Mucosa of descending colon (tissue), 3 donors: ENCODE measurements around the gene GJA4. TPM values are rescaled to one million over a fixed set of nuclear protein-coding genes. Genes with fewer than 3 reads are reported as not detected.

ENCODE experiments used
- ATAC-seq: fragments of 200-7000 bp; cut with Tn5 transposase; one replicate; pipeline ENCODE4 v1.9.1; 2020; ENCODE audit warnings: mild to moderate bottlenecking, moderate library complexity
- DNase-seq, 3 donors: peaks; one replicate each; pipeline ENCODE4 v3.0.0-alpha.2; 2020
- H3K36me3 ChIP-seq: fragments of 200-600 bp; one replicate; pipeline ENCODE4 v1.8.0; 2021; ENCODE audit warnings: low read depth, mild to moderate bottlenecking
- H3K4me1 ChIP-seq: fragments of 200-600 bp; one replicate; pipeline ENCODE4 v1.8.0; 2021; ENCODE audit warnings: low read depth, mild to moderate bottlenecking
- H3K4me3 ChIP-seq: fragments of 200-600 bp; one replicate; pipeline ENCODE4 v1.8.0; 2021; ENCODE audit warnings: mild to moderate bottlenecking
- H3K9me3 ChIP-seq: fragments of 200-600 bp; one replicate; pipeline ENCODE4 v1.8.0; 2021; ENCODE audit warnings: mild to moderate bottlenecking
- intact Hi-C, 2 donors: fragments of 100-400 bp; cut with DNase I in 1 of 2; cut with micrococcal nuclease in 1 of 2; formaldehyde crosslinking; loops; one replicate each; pipeline versions ENCODE4 v1.11.0 to v1.11.1; 2022; cut with DNase I, micrococcal nuclease
- total RNA-seq, 3 donors: library from RNA; stranded (reverse); fragmentation: NEBNext Ultra II Directional in 2 of 3; extraction: Animal tissue kit (Norgen Biotek cat#: 25700) in 2 of 3; gene quantifications; one replicate each; pipeline versions ENCODE4 v1.2.1 to v1.2.4, GENCODE V29; 2021 to 2023
- TF ChIP-seq, protein P1 (sequence below): fragments of 200-600 bp; IDR thresholded peaks from one replicate; pipeline ENCODE4 v1.8.0; 2022; ENCODE audit warnings: antibody characterized with exemption, mild to moderate bottlenecking
- donor health status: DM: no; HTN: no; CAD: no; lungs with moderate emphysema.
- donor health status: DM: no; HTN: no; CAD: no.
- donor health status: DM: no; HTN: yes; CAD: no.

Gene GJA4
- total RNA-seq, 3 donors from 2014 or later: 0.84 to 4.1 (median 2.7) TPM

DNA sequence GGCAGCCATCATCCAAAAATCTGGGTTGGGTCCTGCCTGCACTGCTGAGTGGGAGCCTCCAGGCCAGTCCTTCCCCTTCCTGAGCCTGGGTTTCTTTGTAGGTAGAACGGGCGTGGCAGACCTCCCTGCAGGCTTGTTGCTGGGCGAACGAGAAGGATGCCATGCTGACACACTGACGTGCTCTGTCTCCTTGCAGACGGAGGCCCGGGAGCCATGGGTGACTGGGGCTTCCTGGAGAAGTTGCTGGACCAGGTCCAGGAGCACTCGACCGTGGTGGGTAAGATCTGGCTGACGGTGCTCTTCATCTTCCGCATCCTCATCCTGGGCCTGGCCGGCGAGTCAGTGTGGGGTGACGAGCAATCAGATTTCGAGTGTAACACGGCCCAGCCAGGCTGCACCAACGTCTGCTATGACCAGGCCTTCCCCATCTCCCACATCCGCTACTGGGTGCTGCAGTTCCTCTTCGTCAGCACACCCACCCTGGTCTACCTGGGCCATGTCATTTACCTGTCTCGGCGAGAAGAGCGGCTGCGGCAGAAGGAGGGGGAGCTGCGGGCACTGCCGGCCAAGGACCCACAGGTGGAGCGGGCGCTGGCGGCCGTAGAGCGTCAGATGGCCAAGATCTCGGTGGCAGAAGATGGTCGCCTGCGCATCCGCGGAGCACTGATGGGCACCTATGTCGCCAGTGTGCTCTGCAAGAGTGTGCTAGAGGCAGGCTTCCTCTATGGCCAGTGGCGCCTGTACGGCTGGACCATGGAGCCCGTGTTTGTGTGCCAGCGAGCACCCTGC is 1.4 kb downstream of the GJA4 start:
- DNase-seq: no peak
- intact Hi-C loops: no loop called here
- ATAC-seq: no peak
- H3K4me1 ChIP-seq: no peaks in the 10 kb centered on the region
- H3K36me3 ChIP-seq: no peaks in the 10 kb centered on the region
- no peaks in the 10 kb centered on the region for H3K9me3 ChIP-seq
- TF ChIP-seq, protein P1, sequence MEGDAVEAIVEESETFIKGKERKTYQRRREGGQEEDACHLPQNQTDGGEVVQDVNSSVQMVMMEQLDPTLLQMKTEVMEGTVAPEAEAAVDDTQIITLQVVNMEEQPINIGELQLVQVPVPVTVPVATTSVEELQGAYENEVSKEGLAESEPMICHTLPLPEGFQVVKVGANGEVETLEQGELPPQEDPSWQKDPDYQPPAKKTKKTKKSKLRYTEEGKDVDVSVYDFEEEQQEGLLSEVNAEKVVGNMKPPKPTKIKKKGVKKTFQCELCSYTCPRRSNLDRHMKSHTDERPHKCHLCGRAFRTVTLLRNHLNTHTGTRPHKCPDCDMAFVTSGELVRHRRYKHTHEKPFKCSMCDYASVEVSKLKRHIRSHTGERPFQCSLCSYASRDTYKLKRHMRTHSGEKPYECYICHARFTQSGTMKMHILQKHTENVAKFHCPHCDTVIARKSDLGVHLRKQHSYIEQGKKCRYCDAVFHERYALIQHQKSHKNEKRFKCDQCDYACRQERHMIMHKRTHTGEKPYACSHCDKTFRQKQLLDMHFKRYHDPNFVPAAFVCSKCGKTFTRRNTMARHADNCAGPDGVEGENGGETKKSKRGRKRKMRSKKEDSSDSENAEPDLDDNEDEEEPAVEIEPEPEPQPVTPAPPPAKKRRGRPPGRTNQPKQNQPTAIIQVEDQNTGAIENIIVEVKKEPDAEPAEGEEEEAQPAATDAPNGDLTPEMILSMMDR: no peak
- H3K4me3 ChIP-seq: no peak overlapping the region

DNA sequence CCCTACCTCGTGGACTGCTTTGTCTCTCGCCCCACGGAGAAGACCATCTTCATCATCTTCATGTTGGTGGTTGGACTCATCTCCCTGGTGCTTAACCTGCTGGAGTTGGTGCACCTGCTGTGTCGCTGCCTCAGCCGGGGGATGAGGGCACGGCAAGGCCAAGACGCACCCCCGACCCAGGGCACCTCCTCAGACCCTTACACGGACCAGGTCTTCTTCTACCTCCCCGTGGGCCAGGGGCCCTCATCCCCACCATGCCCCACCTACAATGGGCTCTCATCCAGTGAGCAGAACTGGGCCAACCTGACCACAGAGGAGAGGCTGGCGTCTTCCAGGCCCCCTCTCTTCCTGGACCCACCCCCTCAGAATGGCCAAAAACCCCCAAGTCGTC is 2.0 kb downstream of the GJA4 start:
- ATAC-seq (no peak), DNase-seq (no peak)
- intact Hi-C loops: no loop called here
- TF ChIP-seq, protein P1: no peak
- Histone ChIP-seq H3K4me3 (no peak overlapping the region), H3K36me3 (no peaks in the 10 kb centered on the region), H3K4me1 (no peaks in the 10 kb centered on the region), H3K9me3 (no peaks in the 10 kb centered on the region)

DNA sequence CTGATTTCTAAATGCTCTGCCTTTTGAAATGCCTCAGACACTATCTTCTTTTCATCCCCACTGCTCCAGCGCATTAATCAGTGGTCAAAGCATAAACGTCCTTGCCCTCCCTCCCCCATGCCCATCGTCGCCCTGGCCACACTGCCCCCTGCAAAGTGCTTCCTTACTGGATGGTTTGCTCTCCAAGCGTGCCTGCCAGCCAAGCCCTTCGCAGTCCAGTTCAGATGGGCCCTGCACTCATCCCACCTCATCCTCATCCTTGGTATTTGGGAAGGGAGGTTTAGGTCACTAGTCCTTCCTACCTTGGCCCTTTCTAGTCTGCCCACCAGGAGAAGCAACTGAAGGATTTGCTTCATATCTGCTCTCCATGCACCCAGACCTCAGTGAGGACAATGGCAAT is 3.1 kb downstream of the GJA4 start:
- H3K4me3 ChIP-seq: no peak overlapping the region
- H3K36me3 ChIP-seq: no peaks in the 10 kb centered on the region
- TF ChIP-seq, protein P1: no peak
- intact Hi-C loops: no loop called here
- DNase-seq (no peak), ATAC-seq (no peak)
- H3K4me1 ChIP-seq: no peaks in the 10 kb centered on the region
- no peaks in the 10 kb centered on the region for H3K9me3 ChIP-seq

DNA sequence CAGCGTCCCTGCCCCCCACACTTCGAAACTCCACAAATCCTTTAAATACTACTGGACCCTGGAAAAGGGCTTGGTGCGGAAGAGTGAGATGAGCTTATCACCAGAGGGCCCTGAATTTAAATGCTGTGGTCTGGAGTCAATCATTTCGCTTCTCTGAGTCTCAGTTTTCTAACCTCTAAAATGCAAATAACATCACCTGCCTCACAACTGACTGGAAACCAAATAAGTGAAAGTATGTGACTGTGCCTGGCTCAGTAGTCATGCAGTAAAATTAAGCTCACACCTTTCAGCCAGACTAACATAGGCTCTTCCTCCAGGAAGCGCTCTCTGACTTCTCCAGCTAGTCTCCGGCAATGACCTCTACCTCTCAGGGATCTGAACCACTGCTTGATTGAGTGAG is 4.2 kb downstream of the GJA4 start:
- Histone ChIP-seq H3K4me1 (no peaks in the 10 kb centered on the region), H3K36me3 (no peaks in the 10 kb centered on the region), H3K9me3 (no peaks in the 10 kb centered on the region), H3K4me3 (no peak overlapping the region)
- TF ChIP-seq, protein P1: no peak
- intact Hi-C loops: no loop called here
- no peak for DNase-seq
- no peak for ATAC-seq

DNA sequence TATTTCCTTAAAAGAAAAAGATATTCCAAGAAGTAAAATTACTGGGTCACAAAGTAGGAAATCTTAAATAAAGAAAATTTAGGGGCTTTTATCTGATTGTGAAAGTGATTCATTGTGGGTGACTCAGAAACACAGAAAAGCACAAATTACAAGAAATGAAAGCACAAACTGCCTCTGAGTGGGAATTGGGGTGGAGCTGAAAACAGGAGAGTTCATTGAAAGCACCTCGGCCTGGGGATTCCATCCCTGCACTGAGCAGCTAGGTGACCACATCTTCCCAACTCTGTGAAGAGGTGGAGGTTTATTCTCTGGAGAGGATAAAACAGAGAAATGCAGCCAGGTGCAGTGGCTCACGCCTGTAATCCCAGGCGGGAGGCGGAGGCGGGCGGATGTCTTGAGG is 7.4 kb downstream of the GJA4 start:
- no peak overlapping the region for H3K4me3 ChIP-seq
- DNase-seq: no peak
- H3K9me3 ChIP-seq: no peaks in the 10 kb centered on the region
- no peaks in the 10 kb centered on the region for H3K4me1 ChIP-seq
- intact Hi-C loops: no loop called here
- TF ChIP-seq, protein P1: no peak
- no peaks in the 10 kb centered on the region for H3K36me3 ChIP-seq
- ATAC-seq: no peak

DNA sequence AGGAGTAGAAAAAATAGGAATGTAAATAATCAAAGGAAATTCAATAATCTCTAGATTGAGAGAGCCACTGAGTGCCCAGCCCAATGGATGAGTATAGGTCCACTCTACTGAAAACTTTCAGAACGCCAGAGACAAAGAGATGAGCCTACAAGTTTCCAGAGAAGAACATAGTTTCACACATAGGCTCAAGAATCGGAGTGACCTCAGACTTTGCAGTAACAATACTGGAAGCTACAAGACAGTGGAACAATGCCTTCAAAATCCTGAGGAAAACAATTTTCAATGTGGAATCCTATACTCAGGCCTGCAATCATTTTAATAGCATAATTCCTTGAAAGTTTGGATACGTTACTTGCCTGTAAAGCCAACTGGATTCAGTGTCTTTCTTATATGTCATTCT is 11.0 kb downstream of the GJA4 start:
- ATAC-seq (no peak), DNase-seq (no peak)
- no peaks in the 10 kb centered on the region for H3K9me3 ChIP-seq
- H3K4me3 ChIP-seq: no peak overlapping the region
- H3K4me1 ChIP-seq: no peaks in the 10 kb centered on the region
- TF ChIP-seq, protein P1: no peak
- intact Hi-C loops: no loop called here
- no peaks in the 10 kb centered on the region for H3K36me3 ChIP-seq
